Stimulated activated naive CD4-positive, alpha-beta T cell treated with Interleukin-2 at 50 U/mL for 16 hours (primary cell): ENCODE measurements around the gene PHF21B.

ENCODE experiments used
- DNase-seq: peaks from one replicate; lab custom pipeline; 2025; lab: John Stamatoyannopoulos, UW

Gene PHF21B

DNA sequence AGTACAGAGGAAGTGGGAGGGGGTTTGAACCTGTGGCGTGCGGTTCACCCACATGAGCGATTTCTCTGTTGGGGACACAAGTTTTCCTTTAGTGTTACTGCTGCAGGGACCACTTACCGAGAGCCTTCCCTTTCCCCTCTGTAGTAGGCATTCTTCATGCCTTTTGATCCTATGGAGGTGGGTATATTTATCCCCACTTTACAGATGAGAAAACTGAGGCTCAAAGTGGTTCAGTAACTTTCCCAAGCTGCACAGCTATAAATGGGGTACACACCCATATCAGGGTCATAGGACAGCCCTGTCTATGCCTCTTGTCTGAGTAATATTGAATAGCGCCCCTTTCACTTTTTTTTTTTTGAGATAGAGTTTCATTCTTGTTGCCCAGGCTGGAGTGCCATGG is 3.3 kb upstream of the PHF21B start:
- DNase-seq, result no peak

DNA sequence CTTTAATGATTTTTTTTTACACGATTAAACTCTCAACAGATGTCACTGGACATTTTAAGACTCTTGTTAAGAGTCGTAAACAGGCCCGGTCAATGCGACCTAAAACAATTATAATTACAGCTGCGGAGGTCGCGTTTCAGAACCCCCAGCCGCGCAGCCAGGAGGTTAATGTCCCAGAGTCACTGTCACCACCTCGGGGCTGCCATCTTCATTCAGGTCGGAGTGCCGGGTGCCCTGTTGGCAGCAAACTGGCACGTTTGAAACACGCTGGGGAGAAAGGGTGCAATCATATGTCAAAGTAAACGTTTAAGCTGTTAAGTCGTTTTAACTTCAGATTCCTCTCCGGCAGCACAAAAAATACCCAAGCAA is 711 bp upstream of the PHF21B start:
- no peak for DNase-seq

DNA sequence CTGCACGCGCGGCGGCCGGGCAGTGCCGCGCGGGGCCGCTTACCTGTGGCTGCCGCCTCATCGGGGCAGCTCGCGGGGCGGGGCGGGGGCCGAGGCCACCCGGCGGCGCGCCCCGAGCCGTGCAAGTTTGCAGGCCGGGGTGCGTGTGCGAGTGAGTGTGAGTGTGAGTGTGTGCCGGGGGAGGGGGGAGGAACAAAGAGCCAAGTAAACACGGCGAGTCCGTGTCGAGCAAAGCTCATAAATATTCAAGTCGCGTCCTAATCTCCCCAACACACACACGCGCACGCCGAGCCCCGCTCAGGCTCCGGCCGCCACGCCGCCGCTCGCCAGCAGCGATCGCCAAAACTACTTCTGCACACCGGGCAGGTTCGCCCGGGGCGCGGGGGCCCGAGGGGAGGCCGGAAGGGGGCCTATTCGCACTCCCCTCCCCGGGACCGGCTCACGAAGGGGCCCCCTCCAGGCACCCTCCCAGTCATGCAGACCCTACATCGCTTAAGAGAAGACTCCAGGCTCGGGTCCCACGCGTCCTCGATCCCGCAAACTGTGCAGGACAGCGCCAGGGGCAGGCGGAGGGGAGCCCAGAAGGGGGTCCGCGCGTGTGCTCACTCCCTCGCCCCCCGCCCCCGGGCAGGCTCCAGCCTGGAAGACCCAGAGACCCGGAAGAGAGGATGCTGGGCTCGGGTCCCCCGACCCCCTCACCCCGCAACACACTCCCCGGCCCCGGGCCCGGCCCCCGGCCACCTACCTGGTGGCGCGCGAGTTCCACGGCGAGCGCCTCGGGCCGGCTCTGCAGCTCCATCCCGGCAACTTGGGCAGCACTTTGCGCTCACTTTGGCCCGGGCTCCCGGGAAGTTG is 827 bp downstream of the PHF21B start:
- no peak for DNase-seq

GRCh38 chr22:45008186-45008681 is 1.6 kb downstream of the PHF21B start:
- DNase-seq, result no peak

- DNase-seq, result no peak
Measured at GRCh38 chr22:45007391-45008185, 2.2 kb downstream of the PHF21B start.

DNA sequence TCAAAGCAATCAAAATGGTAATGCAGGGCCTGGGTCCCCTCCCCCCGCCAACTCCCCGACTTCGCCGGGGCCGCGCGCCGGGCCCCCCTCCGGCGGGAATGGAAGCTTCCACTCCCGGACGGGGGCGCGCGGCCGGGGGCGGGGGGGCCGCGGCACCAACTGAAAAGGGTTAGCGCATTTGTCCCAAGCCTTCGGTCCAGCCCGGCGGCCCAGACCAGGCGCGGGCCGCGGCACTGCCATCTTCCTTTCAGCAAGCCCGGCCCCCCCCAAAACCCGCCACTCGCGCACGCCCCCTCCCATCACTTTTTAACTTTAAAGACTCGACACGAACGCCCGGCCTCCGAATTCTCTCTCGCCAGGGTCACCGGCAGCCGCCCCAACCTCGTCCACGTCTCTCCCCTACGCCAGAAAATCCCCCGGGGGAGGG is 2.8 kb downstream of the PHF21B start:
- DNase-seq, result no peak

DNA sequence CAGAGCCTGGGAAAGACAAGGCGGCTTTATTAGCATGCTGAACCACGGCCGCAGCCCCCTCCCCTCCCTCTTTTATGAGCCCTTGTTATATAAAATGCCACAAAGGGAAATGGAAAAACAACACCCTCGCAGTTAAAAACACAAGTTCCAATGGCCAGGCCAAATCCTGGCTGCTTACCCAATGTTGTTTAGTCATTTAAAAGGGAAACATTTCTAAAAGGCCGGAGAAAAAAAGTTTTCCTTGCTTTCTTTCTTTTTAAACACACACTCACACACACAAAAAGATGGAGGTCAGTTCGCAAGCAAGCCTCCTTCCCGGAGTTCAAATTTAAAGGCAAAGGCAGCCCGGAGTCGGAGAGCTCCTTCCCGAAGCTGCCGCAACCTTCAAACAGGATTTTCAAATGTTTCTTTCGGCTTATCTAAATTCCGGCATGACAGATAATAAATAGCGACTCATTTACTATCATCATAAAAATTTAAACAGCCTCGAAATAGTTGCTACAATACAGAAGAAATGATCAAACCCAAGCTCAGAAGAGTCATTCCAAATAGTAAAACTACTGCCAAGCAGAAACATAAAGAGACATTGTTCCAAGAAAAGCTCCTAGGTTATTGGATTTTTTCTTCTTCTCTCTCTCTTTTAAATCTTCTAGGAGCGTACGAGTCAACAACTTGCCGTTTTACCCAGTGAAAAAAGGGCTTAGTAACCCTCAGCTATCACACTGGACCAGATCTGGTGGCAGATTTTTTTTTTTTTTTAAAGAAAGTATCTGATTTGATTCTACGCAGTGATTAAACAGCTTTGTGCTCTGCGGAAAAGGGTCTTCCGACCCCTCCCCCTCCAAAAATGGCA is 3.5 kb downstream of the PHF21B start:
- DNase-seq, result no peak

- no peak for DNase-seq
Measured at GRCh38 chr22:45001653-45002052, 8.2 kb downstream of the PHF21B start.

DNA sequence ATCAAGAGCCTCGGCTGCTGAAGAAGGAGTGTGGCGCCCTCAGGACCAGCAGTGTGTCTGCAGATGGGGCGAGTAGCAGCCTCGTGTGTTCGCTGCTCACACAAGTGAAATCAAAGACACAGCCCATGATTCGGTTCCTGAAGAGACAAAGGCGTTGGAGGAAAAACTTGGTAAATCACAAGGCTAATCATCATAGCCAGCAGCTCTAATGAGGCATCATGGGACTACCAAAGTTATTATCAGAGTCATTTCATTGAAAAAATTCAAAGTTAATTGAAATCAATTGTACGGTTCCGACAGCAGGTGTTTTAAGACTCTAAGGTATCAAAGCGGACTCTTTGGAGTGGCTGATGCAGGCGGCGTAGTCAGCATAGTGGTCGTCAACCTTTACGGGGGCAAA is 9.5 kb downstream of the PHF21B start:
- no peak for DNase-seq

DNA sequence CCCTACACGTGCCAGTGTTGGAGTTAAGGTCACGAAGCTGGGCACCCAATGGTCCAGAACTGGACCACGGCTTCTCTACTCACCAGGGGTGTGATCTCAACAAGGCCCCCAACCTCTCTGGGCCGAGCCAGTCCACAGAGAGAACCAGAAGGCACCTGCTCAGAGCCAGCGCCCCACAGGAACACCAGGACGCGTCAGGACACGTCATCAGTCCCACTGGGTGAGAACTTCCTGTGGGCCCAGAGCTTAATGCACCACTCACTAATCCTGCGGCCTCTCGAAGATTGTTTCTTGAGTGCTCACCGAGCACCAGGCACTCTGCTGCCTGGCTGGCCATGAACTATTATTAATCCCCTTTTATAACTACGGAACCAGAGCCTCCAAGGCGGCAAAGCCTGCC is 10.1 kb downstream of the PHF21B start:
- no peak for DNase-seq

- no peak for DNase-seq
Measured at GRCh38 chr22:44999231-44999630, 10.6 kb downstream of the PHF21B start.

DNA sequence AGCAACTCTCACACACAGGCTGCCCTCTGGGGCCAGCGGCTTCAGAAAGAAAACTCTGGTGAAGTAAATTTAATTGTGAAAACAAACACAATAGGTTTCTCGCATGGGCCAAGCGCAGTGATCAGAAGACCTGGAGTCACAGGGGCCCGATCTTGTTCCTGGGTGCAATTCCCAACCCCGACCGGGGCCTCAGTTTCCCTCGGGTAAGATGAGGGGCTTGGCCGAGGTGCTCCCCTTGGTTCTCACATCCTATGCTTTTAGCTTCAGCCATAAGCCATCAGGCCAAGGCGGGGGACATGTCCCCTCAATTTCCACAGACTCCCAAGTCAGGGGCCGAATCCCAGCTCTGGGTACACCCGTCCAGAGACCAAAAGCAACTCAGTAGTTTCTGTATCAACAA is 11.5 kb downstream of the PHF21B start:
- no peak for DNase-seq

- DNase-seq, result no peak
Measured at GRCh38 chr22:44997060-44997459, 12.7 kb downstream of the PHF21B start.

- DNase-seq, result no peak
Measured at GRCh38 chr22:44996648-44997047, 13.2 kb downstream of the PHF21B start.

GRCh38 chr22:44996120-44996519 is 13.7 kb downstream of the PHF21B start:
- no peak for DNase-seq

- DNase-seq, result no peak
Measured at GRCh38 chr22:44995715-44996114, 14.1 kb downstream of the PHF21B start.

- no peak for DNase-seq
Measured at GRCh38 chr22:44995105-44995514, 14.7 kb downstream of the PHF21B start.

DNA sequence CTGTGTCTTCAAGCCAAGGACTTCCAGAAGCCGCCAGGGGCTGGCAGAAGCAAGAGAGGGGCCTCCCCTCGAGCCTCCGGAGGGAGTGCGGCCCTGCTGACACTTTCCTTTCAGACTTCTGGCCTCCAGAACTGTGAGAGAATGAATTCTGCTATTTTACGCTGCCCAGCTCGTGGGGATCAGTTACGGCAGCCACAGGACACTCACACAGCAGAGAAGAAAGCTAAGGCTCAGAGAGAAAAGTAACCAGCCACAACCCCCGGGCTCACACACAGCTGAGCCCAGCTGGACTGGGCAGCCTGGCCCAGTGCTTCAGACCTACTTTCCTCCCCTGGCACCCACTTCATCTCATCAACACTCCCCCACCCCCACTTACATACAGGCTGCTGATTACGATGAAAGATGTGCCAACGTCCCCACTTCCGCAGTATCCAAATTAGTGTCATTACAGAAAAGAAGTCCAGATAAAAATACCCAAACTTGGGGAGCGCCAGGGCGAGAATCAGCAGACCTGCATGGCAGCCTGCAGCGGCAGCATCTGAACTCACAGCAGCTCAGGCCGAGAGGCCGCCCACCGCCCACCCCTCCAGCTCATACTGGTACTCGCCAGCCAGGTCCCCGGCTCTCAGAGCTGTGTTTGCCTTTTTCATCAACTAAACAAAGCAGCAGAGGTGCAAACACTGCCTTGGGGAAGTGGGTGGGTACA is 15.3 kb downstream of the PHF21B start:
- DNase-seq, result no peak

- DNase-seq, result no peak
Measured at GRCh38 chr22:44992166-44992565, 17.6 kb downstream of the PHF21B start.

DNA sequence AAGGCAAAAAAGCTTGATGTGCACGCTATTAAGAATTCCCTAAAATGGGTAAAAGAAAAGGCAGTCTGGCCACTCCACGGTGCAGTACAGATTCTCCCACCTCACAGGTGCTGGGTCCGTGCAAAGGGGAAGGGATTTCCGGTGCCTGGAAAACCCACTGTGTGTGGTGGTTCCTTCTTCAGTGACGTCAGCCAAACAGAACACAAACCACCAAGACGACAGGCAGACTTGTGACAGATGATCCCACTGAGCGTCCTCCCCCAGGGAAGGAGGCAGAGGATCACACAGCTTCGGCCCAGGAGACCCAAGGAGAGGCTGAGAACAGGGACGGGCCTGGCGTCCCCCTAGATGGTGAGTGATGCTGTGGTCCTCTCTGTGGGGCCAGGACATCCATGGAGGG is 18.6 kb downstream of the PHF21B start:
- DNase-seq, result no peak

DNA sequence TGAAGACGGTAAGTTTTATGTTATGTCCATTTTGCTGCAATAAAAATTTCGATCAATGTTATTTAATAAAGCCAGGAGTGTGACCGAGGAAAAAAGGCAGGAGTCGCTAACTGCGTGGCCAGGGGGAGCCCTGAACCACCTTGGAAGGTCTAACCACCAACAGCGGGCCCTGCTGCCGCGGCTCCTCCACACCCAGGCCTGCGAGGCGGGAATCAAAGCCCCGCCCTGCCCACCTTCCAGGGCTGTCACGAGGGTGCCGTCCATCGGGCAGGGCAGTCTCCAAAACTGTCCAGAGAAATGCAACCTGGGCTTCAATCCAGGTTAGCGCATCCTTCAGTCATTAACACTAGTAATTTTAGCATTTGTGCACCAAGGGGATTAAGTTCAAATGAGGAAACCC is 19.0 kb downstream of the PHF21B start:
- no peak for DNase-seq

GRCh38 chr22:44990328-44990727 is 19.5 kb downstream of the PHF21B start:
- no peak for DNase-seq
